ENCODE measurements around the gene SPAG17.

The SPAG17 gene

DNA sequence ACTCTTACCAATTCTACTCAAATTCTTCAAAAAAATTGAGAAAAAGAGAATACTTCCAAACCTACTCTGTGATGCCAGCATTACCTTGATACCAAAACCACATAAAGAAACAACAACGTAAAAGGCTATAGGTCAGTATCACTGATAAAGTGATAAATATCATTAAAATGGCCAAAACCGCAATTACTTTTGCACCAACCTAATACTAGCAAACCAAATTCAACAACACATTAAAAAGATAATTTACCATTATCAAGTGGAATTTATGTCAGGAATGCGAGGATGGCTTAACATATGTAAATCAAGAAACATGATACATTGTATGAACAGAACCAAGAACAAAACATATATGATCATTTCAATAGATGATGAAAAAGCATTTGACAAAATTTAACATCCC, 7.0 kb downstream of the SPAG17 start:
- H3K79me2 ChIP-seq (ENCODE audit: control insufficient read depth, insufficient read depth, low read length, unreplicated experiment), result no peaks in the 10 kb centered on the region
- no peaks in the 10 kb centered on the region for H3K4me1 ChIP-seq (ENCODE audit: control insufficient read depth, insufficient read depth, low read length, unreplicated experiment)
- no peak overlapping the region for H3K4me3 ChIP-seq (ENCODE audit: low read depth, low read length)
- no peak overlapping the region for H3K27ac ChIP-seq (ENCODE audit: low read depth, low read length)
- H2AFZ ChIP-seq (ENCODE audit: low read length, unreplicated experiment), result no peak overlapping the region
- H3K27me3 ChIP-seq (ENCODE audit: insufficient read depth, low read length), result no peaks in the 10 kb centered on the region
- H3K36me3 ChIP-seq (ENCODE audit: insufficient read depth, low read length), result no peaks in the 10 kb centered on the region

DNA sequence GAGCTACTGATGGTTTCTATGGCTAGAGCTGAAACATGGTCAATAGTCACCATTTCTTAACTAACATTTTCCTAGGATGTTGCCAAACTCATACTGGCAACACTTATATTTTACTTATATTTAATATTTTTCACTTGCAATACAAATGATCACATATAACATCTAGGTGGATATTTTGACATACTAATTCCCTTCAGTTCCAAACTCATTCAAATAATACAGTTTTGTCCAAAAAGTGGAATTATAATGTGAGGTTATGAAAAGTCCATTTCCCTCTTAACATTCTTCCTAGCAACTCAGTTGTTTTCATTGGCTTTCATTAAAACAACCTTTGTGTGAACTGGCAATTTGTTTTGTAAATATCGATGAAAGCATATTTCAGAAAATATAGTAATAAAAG, 16.0 kb downstream of the SPAG17 start:
- H3K36me3 ChIP-seq (ENCODE audit: insufficient read depth, low read length), result no peaks in the 10 kb centered on the region
- H3K4me3 ChIP-seq (ENCODE audit: low read depth, low read length), result no peak overlapping the region
- H3K27ac ChIP-seq (ENCODE audit: low read depth, low read length), result no peak overlapping the region
- H2AFZ ChIP-seq (ENCODE audit: low read length, unreplicated experiment), result no peak overlapping the region
- no peaks in the 10 kb centered on the region for H3K27me3 ChIP-seq (ENCODE audit: insufficient read depth, low read length)
- H3K79me2 ChIP-seq (ENCODE audit: control insufficient read depth, insufficient read depth, low read length, unreplicated experiment), result no peaks in the 10 kb centered on the region
- H3K4me1 ChIP-seq (ENCODE audit: control insufficient read depth, insufficient read depth, low read length, unreplicated experiment), result no peaks in the 10 kb centered on the region

GRCh38 chr1:118160806-118161205, 24.2 kb downstream of the SPAG17 start:
- H3K27me3 ChIP-seq (ENCODE audit: insufficient read depth, low read length), result no peaks in the 10 kb centered on the region
- no peaks in the 10 kb centered on the region for H3K79me2 ChIP-seq (ENCODE audit: control insufficient read depth, insufficient read depth, low read length, unreplicated experiment)
- no peak overlapping the region for H2AFZ ChIP-seq (ENCODE audit: low read length, unreplicated experiment)
- H3K27ac ChIP-seq (ENCODE audit: low read depth, low read length), result no peak overlapping the region
- no peak overlapping the region for H3K4me3 ChIP-seq (ENCODE audit: low read depth, low read length)
- H3K4me1 ChIP-seq (ENCODE audit: control insufficient read depth, insufficient read depth, low read length, unreplicated experiment), result peaks cover 14% of the 10 kb centered on the region
- no peaks in the 10 kb centered on the region for H3K36me3 ChIP-seq (ENCODE audit: insufficient read depth, low read length)

GRCh38 chr1:118159569-118159968, 25.5 kb downstream of the SPAG17 start:
- Histone ChIP-seq H3K27me3 (ENCODE audit: insufficient read depth, low read length) (no peaks in the 10 kb centered on the region), H3K4me3 (ENCODE audit: low read depth, low read length) (peak overlapping the region; percentile 30), H3K4me1 (ENCODE audit: control insufficient read depth, insufficient read depth, low read length, unreplicated experiment) (peaks cover 14% of the 10 kb centered on the region), H3K36me3 (ENCODE audit: insufficient read depth, low read length) (no peaks in the 10 kb centered on the region), H3K27ac (ENCODE audit: low read depth, low read length) (no peak overlapping the region), H2AFZ (ENCODE audit: low read length, unreplicated experiment) (peak overlapping the region; percentile 64), H3K79me2 (ENCODE audit: control insufficient read depth, insufficient read depth, low read length, unreplicated experiment) (no peaks in the 10 kb centered on the region)

DNA sequence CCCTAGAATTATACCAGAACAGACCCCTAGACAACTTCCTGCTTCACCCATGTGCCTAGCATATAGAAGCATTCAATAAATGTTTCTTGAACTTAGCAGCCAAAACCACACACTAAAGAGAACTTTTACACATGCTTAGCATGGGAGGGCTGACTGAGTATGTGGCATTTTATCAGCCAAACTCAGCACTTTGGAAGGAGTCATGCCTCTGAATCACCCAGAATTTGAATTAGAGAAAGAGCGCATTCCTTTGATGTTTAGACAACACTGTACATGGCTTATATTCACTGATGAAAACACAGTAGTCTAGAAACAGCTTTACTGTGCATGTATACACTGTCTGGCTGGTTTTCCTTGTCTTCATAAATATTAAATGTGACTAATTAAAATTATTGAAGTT, 26.1 kb downstream of the SPAG17 start:
- peaks cover 14% of the 10 kb centered on the region for H3K4me1 ChIP-seq (ENCODE audit: control insufficient read depth, insufficient read depth, low read length, unreplicated experiment)
- no peak overlapping the region for H2AFZ ChIP-seq (ENCODE audit: low read length, unreplicated experiment)

DNA sequence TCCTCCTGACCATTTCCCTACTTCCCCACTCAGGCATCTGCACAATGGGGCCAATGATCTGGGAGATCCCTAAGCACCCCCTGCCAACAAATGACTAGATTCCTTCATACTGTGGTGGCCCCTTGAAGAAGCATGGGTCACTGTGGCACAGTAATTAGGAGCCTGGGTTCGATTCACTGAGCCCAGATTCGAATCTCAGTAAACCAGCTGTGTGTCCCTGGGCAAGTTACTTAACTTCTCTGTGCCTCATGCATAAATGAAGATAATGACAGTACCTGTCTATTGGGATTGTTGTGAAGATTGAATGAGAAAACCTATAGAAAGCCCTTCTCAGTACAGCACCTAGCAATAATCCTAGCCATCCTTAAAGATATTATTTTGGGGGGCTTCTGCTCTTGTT, 27.5 kb downstream of the SPAG17 start:
- no peak overlapping the region for H2AFZ ChIP-seq (ENCODE audit: low read length, unreplicated experiment)
- no peaks in the 10 kb centered on the region for H3K36me3 ChIP-seq (ENCODE audit: insufficient read depth, low read length)
- H3K4me1 ChIP-seq (ENCODE audit: control insufficient read depth, insufficient read depth, low read length, unreplicated experiment), result peaks cover 14% of the 10 kb centered on the region
- no peaks in the 10 kb centered on the region for H3K27me3 ChIP-seq (ENCODE audit: insufficient read depth, low read length)
- no peaks in the 10 kb centered on the region for H3K79me2 ChIP-seq (ENCODE audit: control insufficient read depth, insufficient read depth, low read length, unreplicated experiment)
- H3K27ac ChIP-seq (ENCODE audit: low read depth, low read length), result no peak overlapping the region
- H3K4me3 ChIP-seq (ENCODE audit: low read depth, low read length), result no peak overlapping the region

More for the DNA sequence above, 26.1 kb downstream of the SPAG17 start:
- Histone ChIP-seq H3K27me3 (ENCODE audit: insufficient read depth, low read length) (no peaks in the 10 kb centered on the region), H3K4me3 (ENCODE audit: low read depth, low read length) (peak overlapping the region; percentile 30), H3K36me3 (ENCODE audit: insufficient read depth, low read length) (no peaks in the 10 kb centered on the region), H3K79me2 (ENCODE audit: control insufficient read depth, insufficient read depth, low read length, unreplicated experiment) (no peaks in the 10 kb centered on the region), H3K27ac (ENCODE audit: low read depth, low read length) (0 out of 2 replicates have a peak overlapping the region, but pooled peaks have one; percentile 6)

DNA sequence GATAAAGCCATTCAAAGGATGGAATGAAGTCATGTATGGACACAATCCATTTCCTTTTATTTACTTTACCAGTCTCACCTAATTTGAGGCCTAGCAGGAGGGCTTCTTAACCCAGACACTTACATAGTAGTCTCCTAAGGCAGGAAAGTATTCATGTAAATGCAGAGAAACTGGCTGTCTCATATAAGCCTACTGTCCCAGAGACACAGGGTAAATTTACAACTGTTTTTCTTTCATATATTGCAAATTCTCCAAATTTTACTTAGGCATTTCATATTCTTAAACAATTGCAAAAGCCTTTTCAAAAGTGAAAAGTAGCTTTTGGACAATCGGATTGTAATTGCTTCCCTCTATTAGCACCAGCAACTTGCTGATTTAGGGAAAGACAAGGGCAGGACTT, 29.9 kb downstream of the SPAG17 start:
- Histone ChIP-seq H3K4me3 (ENCODE audit: low read depth, low read length) (no peak overlapping the region), H3K36me3 (ENCODE audit: insufficient read depth, low read length) (no peaks in the 10 kb centered on the region), H3K27me3 (ENCODE audit: insufficient read depth, low read length) (no peaks in the 10 kb centered on the region), H3K27ac (ENCODE audit: low read depth, low read length) (no peak overlapping the region), H3K4me1 (ENCODE audit: control insufficient read depth, insufficient read depth, low read length, unreplicated experiment) (peaks cover 10% of the 10 kb centered on the region), H2AFZ (ENCODE audit: low read length, unreplicated experiment) (no peak overlapping the region), H3K79me2 (ENCODE audit: control insufficient read depth, insufficient read depth, low read length, unreplicated experiment) (no peaks in the 10 kb centered on the region)

DNA sequence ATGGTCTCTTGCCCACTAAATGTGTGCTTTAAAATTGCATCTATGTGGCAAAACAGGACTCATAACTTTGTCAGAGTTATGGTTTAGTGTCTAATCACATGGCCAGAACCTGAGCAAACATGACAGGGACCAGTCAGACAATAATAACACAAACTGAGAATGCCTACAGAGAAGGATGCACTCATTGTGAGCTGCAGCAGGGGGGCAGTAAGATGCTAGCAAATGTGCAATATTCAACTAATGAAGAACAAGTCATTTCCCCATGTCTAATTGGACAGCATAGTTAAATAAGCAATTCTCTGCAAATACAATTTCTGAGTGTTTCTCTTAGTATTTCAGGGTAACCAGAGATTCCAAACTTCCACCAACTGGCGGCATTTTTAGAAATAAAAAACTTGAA, 30.8 kb downstream of the SPAG17 start:
- no peaks in the 10 kb centered on the region for H3K79me2 ChIP-seq (ENCODE audit: control insufficient read depth, insufficient read depth, low read length, unreplicated experiment)
- H2AFZ ChIP-seq (ENCODE audit: low read length, unreplicated experiment), result no peak overlapping the region
- no peak overlapping the region for H3K27ac ChIP-seq (ENCODE audit: low read depth, low read length)
- no peaks in the 10 kb centered on the region for H3K36me3 ChIP-seq (ENCODE audit: insufficient read depth, low read length)
- peaks cover 2% of the 10 kb centered on the region for H3K4me1 ChIP-seq (ENCODE audit: control insufficient read depth, insufficient read depth, low read length, unreplicated experiment)
- no peaks in the 10 kb centered on the region for H3K27me3 ChIP-seq (ENCODE audit: insufficient read depth, low read length)
- H3K4me3 ChIP-seq (ENCODE audit: low read depth, low read length), result no peak overlapping the region

GRCh38 chr1:118151312-118151937, 33.6 kb downstream of the SPAG17 start:
- H3K4me1 ChIP-seq (ENCODE audit: control insufficient read depth, insufficient read depth, low read length, unreplicated experiment), result peaks cover 11% of the 10 kb centered on the region
- no peaks in the 10 kb centered on the region for H3K79me2 ChIP-seq (ENCODE audit: control insufficient read depth, insufficient read depth, low read length, unreplicated experiment)
- H2AFZ ChIP-seq (ENCODE audit: low read length, unreplicated experiment), result no peak overlapping the region
- no peak overlapping the region for H3K4me3 ChIP-seq (ENCODE audit: low read depth, low read length)
- H3K27ac ChIP-seq (ENCODE audit: low read depth, low read length), result no peak overlapping the region
- H3K36me3 ChIP-seq (ENCODE audit: insufficient read depth, low read length), result no peaks in the 10 kb centered on the region
- no peaks in the 10 kb centered on the region for H3K27me3 ChIP-seq (ENCODE audit: insufficient read depth, low read length)

DNA sequence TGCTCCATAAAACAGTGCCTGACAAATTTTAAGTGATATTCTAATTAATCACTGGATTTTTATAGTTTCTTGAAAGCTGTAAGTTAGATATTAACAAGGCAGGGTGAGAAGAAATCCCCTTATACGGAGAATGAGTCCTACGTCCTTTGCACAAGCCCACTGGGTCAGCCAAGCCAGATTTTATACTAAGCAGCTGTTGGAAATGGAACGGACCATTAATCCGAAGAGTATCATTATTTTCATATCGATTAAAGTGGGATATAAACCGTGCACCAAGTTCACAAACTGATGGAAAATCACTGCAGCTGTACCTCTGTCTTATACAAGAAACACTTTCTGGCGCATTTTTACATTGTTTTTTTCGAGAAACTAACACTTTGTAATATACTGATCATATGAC, 35.2 kb downstream of the SPAG17 start:
- no peak overlapping the region for H3K27ac ChIP-seq (ENCODE audit: low read depth, low read length)
- no peak overlapping the region for H3K4me3 ChIP-seq (ENCODE audit: low read depth, low read length)
- no peaks in the 10 kb centered on the region for H3K27me3 ChIP-seq (ENCODE audit: insufficient read depth, low read length)
- H3K4me1 ChIP-seq (ENCODE audit: control insufficient read depth, insufficient read depth, low read length, unreplicated experiment), result peaks cover 11% of the 10 kb centered on the region
- H2AFZ ChIP-seq (ENCODE audit: low read length, unreplicated experiment), result no peak overlapping the region
- H3K79me2 ChIP-seq (ENCODE audit: control insufficient read depth, insufficient read depth, low read length, unreplicated experiment), result no peaks in the 10 kb centered on the region
- H3K36me3 ChIP-seq (ENCODE audit: insufficient read depth, low read length), result no peaks in the 10 kb centered on the region

DNA sequence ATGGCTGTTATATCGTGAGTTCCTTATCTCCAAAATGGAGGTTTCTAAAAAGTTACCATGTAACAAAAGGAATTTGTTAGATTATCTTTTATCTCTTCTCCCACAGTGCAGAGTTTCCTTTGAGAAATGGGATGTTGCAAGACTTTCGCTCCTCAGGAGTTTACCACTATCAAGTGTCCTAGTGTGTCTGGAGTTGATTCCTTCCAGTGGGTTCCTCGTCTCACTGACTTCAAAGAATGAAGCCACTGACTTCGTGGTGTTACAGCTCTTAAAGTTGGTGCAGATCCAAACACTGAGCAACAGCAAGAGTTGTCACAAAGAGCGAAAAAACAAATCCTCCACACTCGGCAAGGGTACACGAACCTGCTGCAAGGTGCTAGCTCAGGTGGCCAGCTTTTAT, 37.0 kb downstream of the SPAG17 start:
- H3K4me3 ChIP-seq (ENCODE audit: low read depth, low read length), result no peak overlapping the region
- H3K79me2 ChIP-seq (ENCODE audit: control insufficient read depth, insufficient read depth, low read length, unreplicated experiment), result no peaks in the 10 kb centered on the region
- H3K4me1 ChIP-seq (ENCODE audit: control insufficient read depth, insufficient read depth, low read length, unreplicated experiment), result peaks cover 11% of the 10 kb centered on the region
- H2AFZ ChIP-seq (ENCODE audit: low read length, unreplicated experiment), result no peak overlapping the region
- peak overlapping the region; percentile 40 for H3K27ac ChIP-seq (ENCODE audit: low read depth, low read length)
- H3K36me3 ChIP-seq (ENCODE audit: insufficient read depth, low read length), result no peaks in the 10 kb centered on the region
- no peaks in the 10 kb centered on the region for H3K27me3 ChIP-seq (ENCODE audit: insufficient read depth, low read length)
